SK-N-DZ (cell line): ENCODE data around the gene VPS37C.
"Not testable (repeated sequence)": the region's sequence is repeated elsewhere in the genome, so short reads cannot be mapped to it uniquely, and the experiment has no call there.

Experiments used
- DNase-seq: peaks from one replicate; pipeline ENCODE4 v3.0.0-alpha.2; 2015; ENCODE audit warnings: low spot score

Gene VPS37C

GRCh38 chr11:61095021-61095420 lies 66.2 kb downstream of the VPS37C start:
- no peak for DNase-seq

- DNase-seq, result not testable (repeated sequence)
Measured at GRCh38 chr11:61094167-61094566, 67.1 kb downstream of the VPS37C start.

- DNase-seq, result no peak
Measured at GRCh38 chr11:61092908-61093763, 68.1 kb downstream of the VPS37C start.

GRCh38 chr11:61092280-61092766 lies 68.9 kb downstream of the VPS37C start:
- no peak for DNase-seq

GRCh38 chr11:61091373-61092279 lies 69.6 kb downstream of the VPS37C start:
- DNase-seq, result no peak

- DNase-seq, result no peak
Measured at GRCh38 chr11:61090982-61091372, 70.2 kb downstream of the VPS37C start.

GRCh38 chr11:61090521-61090920 lies 70.7 kb downstream of the VPS37C start:
- DNase-seq, result no peak

- DNase-seq, result no peak
Measured at GRCh38 chr11:61089806-61090491, 71.3 kb downstream of the VPS37C start.

- DNase-seq, result no peak
Measured at GRCh38 chr11:61087426-61088119, 73.7 kb downstream of the VPS37C start.

GRCh38 chr11:61083601-61084147 lies 77.6 kb downstream of the VPS37C start:
- no peak for DNase-seq

- no peak for DNase-seq
Measured at GRCh38 chr11:61082931-61083531, 78.2 kb downstream of the VPS37C start.

GRCh38 chr11:61082062-61082870 lies 79.0 kb downstream of the VPS37C start:
- no peak for DNase-seq

- DNase-seq, result no peak
Measured at GRCh38 chr11:61080986-61081590, 80.1 kb downstream of the VPS37C start.

- no peak for DNase-seq
Measured at GRCh38 chr11:61080526-61080925, 80.7 kb downstream of the VPS37C start.
